Esophagus squamous epithelium (tissue), 5 donors: ENCODE data around the gene ADH6. TPM values are rescaled to one million over a fixed set of nuclear protein-coding genes. Genes with fewer than 3 reads are reported as not detected.

Experiments
- DNase-seq: peaks from one replicate; lab custom pipeline; 2025; lab: John Stamatoyannopoulos, UW
- H3K27ac ChIP-seq, 4 donors: fragments of 200-600 bp; sonication (generic); one replicate each; pipeline ENCODE4 v1.5.1; 2016 to 2019; ENCODE audit warnings: mild to moderate bottlenecking in 1 of 4
- H3K27me3 ChIP-seq, 4 donors: fragments of 200-600 bp; sonication (generic); 1 replicate in 3 of 4; 2 replicates in 1 of 4; pipeline versions ENCODE4 v1.5.1 to v1.6.0; 2017 to 2021; ENCODE audit warnings: antibody characterized with exemption in 1 of 4
- H3K36me3 ChIP-seq, 3 donors: fragments of 200-600 bp; sonication (generic); one replicate each; pipeline ENCODE4 v1.5.1; 2016 to 2019
- H3K4me1 ChIP-seq, 3 donors: fragments of 200-600 bp; sonication (generic); one replicate each; pipeline ENCODE4 v1.5.1; 2017 to 2019
- H3K4me3 ChIP-seq, 4 donors: fragments of 200-600 bp; sonication (generic); 1 replicate in 3 of 4; 2 replicates in 1 of 4; pipeline ENCODE4 v1.5.1; 2016 to 2019; ENCODE audit warnings: mild to moderate bottlenecking in 2 of 4, moderate library complexity in 1 of 4
- H3K9me3 ChIP-seq, 3 donors: fragments of 200-600 bp; sonication (generic); one replicate each; pipeline ENCODE4 v1.5.1; 2016 to 2019
- CTCF ChIP-seq, 6 experiments: fragments of 450-650 bp in 4 of 6; fragments of 200-600 bp in 2 of 6; sonication (generic) in 2 of 6; IDR thresholded peaks; one replicate each; pipeline ENCODE4 v1.5.1; 2016 to 2019; ENCODE audit warnings: antibody characterized with exemption in 6 of 6, mild to moderate bottlenecking in 4 of 6, moderate library complexity in 4 of 6
- POLR2A ChIP-seq, 4 donors: fragments of 450-650 bp; IDR thresholded peaks; one replicate each; pipeline ENCODE4 v1.6.1; 2017; ENCODE audit warnings: antibody characterized with exemption in 4 of 4, mild to moderate bottlenecking in 4 of 4, moderate library complexity in 3 of 4
- WGBS, 2 donors: methylation state at CpG; one replicate each; pipeline ENCODE4 v1.1.5; 2018; 5-methylcytosine and 5-hydroxymethylcytosine counted together
- intact Hi-C: fragments of 100-400 bp; cut with DNase I; formaldehyde crosslinking; loops from one replicate; pipeline ENCODE4 v1.15.0; 2022
- total RNA-seq, 4 donors: library from RNA; depleted of rRNA; stranded (reverse); fragments of >200 nt; gene quantifications; one replicate each; pipeline ENCODE4 v1.1.0, GENCODE V29; 2016
- donor health status: DM: yes; HTN: yes; CAD: no.

Gene ADH6
- not detected for total RNA-seq

- Histone ChIP-seq H3K27ac (no peak within 1 kb of the TSS), H3K4me3 (no peak within 1 kb of the TSS), H3K9me3 (no peaks in the 10 kb centered on the region), H3K4me1 (peaks cover 0 to 13% (median 0%) of the 10 kb centered on the region in 3 donors), H3K27me3 (no peaks in the 10 kb centered on the region), H3K36me3 (no peaks in the 10 kb centered on the region)
- DNase-seq = no peak
- TF ChIP-seq POLR2A (IDR thresholded peaks at IDR 0.05) (no peak), CTCF (IDR thresholded peaks at IDR 0.05) (no peak)
- 88% methylated on average over 3 of the region's 3 CpGs for WGBS, 2 donors
- intact Hi-C loops = no loop called here
These were observed at the start of gene ADH6 for GRCh38 chr4:99219072-99219471. Gene ADH6 (minus strand): TSS chr4:99219246. CDS start chr4:99219152, 94 bp downstream.

GRCh38 chr4:99264927-99265326, 45.9 kb upstream of the ADH6 start:
- H3K4me1 ChIP-seq = peaks cover 0 to 22% (median 0%) of the 10 kb centered on the region in 3 donors
- intact Hi-C loops = no loop called here
- H3K9me3 ChIP-seq = no peaks in the 10 kb centered on the region
- DNase-seq = no peak
- TF ChIP-seq POLR2A (IDR thresholded peaks at IDR 0.05) = no peak
- TF ChIP-seq CTCF (IDR thresholded peaks at IDR 0.05) = no peak
- H3K36me3 ChIP-seq = no peaks in the 10 kb centered on the region
- no peak overlapping the region for H3K4me3 ChIP-seq
- H3K27ac ChIP-seq = no peak overlapping the region
- no peaks in the 10 kb centered on the region for H3K27me3 ChIP-seq

- intact Hi-C loops = no loop called here
- no peak for DNase-seq
- peaks cover 0 to 42% (median 16%) of the 10 kb centered on the region in 3 donors for H3K4me1 ChIP-seq
- H3K36me3 ChIP-seq = no peaks in the 10 kb centered on the region
- H3K9me3 ChIP-seq = no peaks in the 10 kb centered on the region
- H3K27ac ChIP-seq = peak overlapping the region in 3 of 4 donors; percentile 51 to 76 (median 56)
- no peak overlapping the region for H3K4me3 ChIP-seq
- WGBS, 2 donors = 39 to 60% methylated on average over 4 of the region's 4 CpGs
- TF ChIP-seq POLR2A (IDR thresholded peaks at IDR 0.05) = no peak
- TF ChIP-seq CTCF (IDR thresholded peaks at IDR 0.05) = no peak
- no peaks in the 10 kb centered on the region for H3K27me3 ChIP-seq
These were observed 33.7 kb upstream of the ADH6 start for GRCh38 chr4:99252746-99253145.

- Histone ChIP-seq H3K36me3 (no peaks in the 10 kb centered on the region), H3K9me3 (no peaks in the 10 kb centered on the region), H3K27ac (no peak overlapping the region), H3K4me1 (peaks cover 0 to 51% (median 23%) of the 10 kb centered on the region in 3 donors), H3K27me3 (no peaks in the 10 kb centered on the region), H3K4me3 (no peak overlapping the region)
- no peak for TF ChIP-seq CTCF (IDR thresholded peaks at IDR 0.05)
- TF ChIP-seq POLR2A (IDR thresholded peaks at IDR 0.05) = no peak
- DNase-seq = no peak
- WGBS, 2 donors = 26 to 51% methylated on average over 1 of the region's 1 CpG
- intact Hi-C loops = no loop called here
These were observed 29.7 kb upstream of the ADH6 start for GRCh38 chr4:99248714-99249113.

GRCh38 chr4:99235955-99236354, 16.9 kb upstream of the ADH6 start:
- Histone ChIP-seq H3K27me3 (no peaks in the 10 kb centered on the region), H3K9me3 (peaks cover 0 to 2% (median 0%) of the 10 kb centered on the region in 3 donors), H3K4me1 (peaks cover 5 to 33% (median 6%) of the 10 kb centered on the region in 3 donors), H3K27ac (no peak overlapping the region), H3K4me3 (no peak overlapping the region), H3K36me3 (no peaks in the 10 kb centered on the region)
- intact Hi-C loops = no loop called here
- WGBS, 2 donors = 69 to 83% methylated on average over 1 of the region's 1 CpG
- TF ChIP-seq CTCF (IDR thresholded peaks at IDR 0.05) (no peak), POLR2A (IDR thresholded peaks at IDR 0.05) (no peak)
- no peak for DNase-seq
